Activated CD8-positive, alpha-beta memory T cell treated with anti-CD3 and anti-CD28 coated beads for 36 hours (primary cell): ENCODE results near the gene RBMS1. TPM values are rescaled to one million over a fixed set of nuclear protein-coding genes. Genes with fewer than 3 reads are reported as not detected.

ENCODE experiments used
- CTCF ChIA-PET: fragments of 350-600 bp; sonication (Branson Sonifier 250); formaldehyde crosslinking; loops from one replicate; lab custom pipeline; 2021; ENCODE audit warnings: antibody characterized with exemption; lab: Charles Lee
- POLR2A ChIA-PET: fragments of 350-600 bp; sonication (Branson Sonifier 250); formaldehyde crosslinking; loops from one replicate; lab custom pipeline; 2021; ENCODE audit warnings: antibody characterized with exemption; lab: Charles Lee
- total RNA-seq, 2 experiments: library from RNA; stranded (reverse); gene quantifications; one replicate each; pipeline ENCODE4 v1.2.3, GENCODE V29; 2021

Gene RBMS1
- total RNA-seq, 2 experiments from 2014 or later, result 40.5 to 42.1 TPM

DNA sequence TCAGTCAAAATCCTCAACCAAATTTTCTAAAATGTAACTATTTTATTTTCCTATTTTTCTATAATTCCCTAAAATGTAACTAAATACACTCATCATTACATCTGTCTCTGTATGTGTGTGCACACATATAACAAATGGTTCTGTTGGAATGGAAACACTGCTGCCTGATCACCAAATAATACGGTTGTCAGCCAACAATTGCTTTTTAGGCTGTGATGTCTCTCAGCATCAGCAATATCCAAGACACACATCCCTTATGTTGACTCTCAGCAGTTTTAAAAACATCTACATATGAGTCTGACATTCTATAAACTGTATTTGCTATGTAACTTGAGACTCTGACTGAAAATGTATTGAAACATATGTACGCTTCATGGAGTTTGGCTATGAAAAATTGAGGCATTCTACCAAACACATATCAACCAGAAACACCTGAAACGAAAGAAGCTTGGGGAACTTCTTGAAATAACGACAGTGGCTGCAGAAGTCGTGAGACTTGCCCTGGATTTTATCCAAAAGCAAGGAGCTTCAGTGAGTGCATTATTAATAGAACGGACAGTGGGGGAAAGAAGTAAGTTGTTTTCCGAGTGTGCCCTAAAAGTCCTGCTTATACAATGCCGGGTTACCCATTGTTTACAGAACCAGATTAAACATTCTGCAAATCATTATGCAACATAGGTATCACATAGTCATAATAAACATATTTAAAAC lies 183.3 kb downstream of the RBMS1 start:
- ChIA-PET CTCF (no interaction called here), POLR2A (no interaction called here)

DNA sequence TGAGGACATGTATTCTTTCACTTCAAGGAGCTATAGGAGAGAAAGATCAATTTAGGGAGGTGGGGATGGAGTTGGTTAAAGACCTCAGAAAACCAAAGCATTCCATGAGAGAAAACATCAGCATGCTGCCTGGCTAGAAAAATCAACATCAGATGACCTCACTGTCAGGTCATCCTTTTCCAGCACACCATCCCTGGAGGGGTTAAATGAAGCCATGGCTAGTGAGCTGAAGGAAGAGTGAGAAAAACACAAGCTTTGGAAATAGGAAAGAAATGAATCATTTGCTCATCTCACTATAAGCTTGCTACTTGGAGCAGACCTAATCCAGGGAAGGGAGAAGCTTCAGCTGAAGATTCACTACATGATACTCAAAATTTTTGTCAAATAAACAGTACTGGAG lies 184.0 kb downstream of the RBMS1 start:
- ChIA-PET CTCF (no interaction called here), POLR2A (no interaction called here)

DNA sequence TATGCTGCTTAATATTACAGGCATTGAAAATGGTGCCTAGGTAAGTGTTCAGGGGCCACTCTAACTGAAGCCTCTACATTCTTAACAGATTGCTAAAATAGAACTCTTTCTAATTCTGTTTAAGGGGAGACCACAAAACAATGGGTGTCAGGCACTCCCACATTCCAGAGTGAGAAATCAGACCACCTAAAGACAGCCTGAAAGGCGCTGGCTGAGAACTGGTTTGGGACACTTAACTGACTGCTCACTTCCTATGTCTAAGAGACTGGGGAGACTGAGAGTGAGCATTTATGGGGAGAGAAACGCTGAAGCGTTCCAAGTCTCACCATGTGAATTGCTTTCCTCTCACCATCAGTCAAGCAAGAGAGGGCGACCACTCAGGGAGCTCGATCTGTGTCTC lies 184.7 kb downstream of the RBMS1 start:
- CTCF ChIA-PET, result no interaction called here
- POLR2A ChIA-PET, result no interaction called here

DNA sequence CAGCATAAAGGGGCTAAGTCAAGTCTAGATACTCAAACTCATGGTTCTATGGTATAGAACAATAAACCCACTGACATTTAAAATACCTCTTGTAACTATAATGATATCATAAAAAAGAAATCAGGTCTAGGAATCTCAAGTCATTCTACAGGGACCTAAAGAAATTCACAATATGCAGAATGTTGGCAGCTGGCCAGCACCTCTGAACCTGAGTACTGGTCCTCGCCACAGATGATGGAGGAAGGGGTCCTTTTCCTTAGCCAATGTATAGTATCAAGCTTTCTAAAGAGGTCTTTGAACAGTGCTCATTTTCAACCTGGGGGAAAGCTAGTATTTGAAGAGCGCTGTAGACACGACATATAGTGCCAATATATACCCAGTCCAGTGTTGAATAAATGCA lies 185.1 kb downstream of the RBMS1 start:
- CTCF ChIA-PET, result no interaction called here

DNA sequence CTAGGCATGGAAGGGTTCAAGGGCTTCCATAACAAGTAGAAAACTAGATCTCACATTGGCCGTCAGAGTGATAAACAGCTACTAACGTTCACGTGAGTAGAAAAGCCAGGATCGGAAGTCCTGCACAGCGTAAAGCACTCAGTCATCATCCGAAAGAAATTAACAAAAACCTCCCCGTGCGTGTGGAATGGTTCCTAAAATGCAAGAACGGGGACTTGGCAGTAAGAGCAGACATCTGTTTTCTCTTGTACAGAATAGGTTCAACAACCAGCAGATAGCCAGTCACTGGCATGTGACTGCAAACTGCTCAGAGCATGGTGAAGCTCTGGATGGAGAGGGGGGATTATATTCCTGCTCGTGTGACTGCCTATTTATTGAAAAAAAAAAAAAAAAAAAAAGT lies 186.6 kb downstream of the RBMS1 start:
- CTCF ChIA-PET, result no interaction called here
- POLR2A ChIA-PET, result no interaction called here

More for the DNA sequence above, 185.1 kb downstream of the RBMS1 start:
- POLR2A ChIA-PET, result no interaction called here

DNA sequence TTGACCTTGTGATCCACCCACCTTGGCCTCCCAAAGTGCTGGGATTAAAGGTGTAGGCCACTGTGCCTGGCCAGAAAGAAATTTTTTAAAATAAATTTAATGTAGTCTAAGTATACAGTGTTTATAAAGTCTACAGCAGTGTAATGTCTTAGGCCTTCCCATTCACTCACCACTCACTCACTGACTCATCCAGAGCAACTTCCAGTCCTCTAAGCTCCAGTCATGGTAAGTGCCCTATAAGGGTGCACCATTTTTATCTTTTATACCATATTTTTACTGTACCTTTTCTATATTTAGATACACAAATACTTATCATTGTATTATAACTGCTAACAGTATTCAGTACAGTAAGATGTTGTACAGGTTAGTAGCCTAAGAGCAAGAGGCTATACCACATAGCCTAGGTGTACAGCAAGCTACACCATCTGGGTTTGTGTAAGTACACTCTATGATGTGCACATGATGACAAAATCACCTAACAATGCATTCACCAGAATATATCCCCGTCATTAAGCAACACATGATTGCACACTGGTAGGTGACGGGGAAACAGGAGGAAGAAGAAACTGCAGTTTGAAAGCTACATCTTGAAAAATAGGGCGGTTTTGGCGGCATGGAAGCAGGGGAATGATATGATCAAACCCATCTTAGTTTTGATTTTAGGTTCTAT lies 188.4 kb downstream of the RBMS1 start:
- ChIA-PET POLR2A (no interaction called here), CTCF (no interaction called here)

DNA sequence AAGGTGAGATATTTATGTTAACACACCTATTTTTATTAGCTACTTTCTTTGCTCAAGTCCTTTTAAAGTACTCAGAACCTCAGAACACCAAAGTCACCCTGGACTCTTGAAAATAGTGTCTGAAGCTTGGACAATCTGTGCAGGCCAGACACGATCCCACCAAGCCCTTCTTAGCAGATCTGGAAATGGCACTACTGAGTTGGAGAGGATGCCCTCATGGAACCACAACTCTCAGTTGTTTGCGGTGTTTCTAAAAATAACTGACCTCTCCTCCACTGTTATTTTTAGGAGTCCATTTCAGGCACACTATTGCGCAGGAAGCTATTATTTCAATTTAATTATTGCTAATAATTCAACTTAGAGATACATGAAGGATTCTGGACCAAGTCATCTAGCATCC lies 190.1 kb downstream of the RBMS1 start:
- ChIA-PET CTCF (interaction anchor here (0.6 to 0.9 kb wide), 2 partner anchors 20 to 1748 kb away, joined by 3 to 4 read pairs; no protein-coding TSS in a partner anchor), POLR2A (no interaction called here)

DNA sequence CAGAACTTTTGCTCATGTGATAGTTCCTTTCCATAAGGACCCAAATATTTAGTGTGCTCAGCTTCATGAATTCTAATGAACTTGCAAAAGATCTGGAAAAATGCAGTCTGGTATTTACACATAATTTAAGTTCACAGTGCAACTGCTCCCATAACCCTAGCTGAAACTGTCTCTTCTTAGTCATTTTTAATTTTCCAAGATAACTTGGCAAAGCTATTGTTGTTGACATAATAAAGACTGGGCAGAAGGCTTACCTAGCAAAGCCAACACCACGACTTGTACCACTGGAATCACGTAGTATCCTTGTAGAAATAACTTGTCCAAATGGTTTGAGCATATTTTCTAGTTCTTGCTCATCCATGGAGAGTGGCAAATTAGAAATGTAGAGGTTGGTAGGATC lies 190.5 kb downstream of the RBMS1 start:
- CTCF ChIA-PET, result interaction anchor here (0.6 to 0.9 kb wide), 2 partner anchors 21 to 1749 kb away, joined by 3 to 4 read pairs; no protein-coding TSS in a partner anchor
- POLR2A ChIA-PET, result no interaction called here

DNA sequence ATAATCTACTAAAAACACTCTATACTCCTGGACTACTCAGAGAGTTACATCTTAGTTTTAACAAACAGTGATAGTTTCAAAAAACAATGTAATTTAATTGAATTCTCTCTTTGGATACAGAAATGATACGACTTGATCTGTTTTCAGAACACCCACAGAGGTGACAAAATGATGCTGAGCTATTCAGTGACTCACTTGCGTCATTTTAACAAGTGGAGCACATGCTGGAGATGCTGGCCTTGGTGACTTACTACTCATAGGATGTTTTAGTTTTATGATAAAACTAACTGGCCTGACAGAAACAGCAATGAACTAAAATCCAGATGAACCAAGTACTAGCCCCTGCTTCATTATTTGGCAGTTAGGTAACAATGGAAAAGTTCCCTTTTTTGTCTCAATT lies 192.2 kb downstream of the RBMS1 start:
- CTCF ChIA-PET, result no interaction called here
- POLR2A ChIA-PET, result no interaction called here

DNA sequence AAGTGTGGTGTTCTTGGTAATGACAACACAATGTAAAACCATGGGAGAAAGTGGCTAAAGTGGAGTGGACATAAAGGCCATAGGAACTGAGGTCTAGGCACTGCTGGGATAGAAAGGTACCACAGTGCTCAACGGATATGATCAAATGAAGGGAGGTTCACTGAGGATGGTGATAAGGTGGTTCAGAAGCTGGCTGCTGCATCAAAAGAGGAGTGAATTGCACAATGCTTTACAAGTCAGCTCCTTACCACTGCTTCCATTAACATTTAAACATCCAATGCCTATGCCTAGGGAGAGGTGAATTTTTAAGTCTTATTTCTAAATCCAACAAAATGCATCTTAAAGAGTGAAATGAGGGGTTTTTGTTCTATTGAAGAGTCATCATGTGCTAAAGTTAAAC lies 193.4 kb downstream of the RBMS1 start:
- ChIA-PET CTCF (interaction anchor here (0.6 kb wide), 1 partner anchor 234 kb away, joined by 3 read pairs; no protein-coding TSS in a partner anchor), POLR2A (no interaction called here)

DNA sequence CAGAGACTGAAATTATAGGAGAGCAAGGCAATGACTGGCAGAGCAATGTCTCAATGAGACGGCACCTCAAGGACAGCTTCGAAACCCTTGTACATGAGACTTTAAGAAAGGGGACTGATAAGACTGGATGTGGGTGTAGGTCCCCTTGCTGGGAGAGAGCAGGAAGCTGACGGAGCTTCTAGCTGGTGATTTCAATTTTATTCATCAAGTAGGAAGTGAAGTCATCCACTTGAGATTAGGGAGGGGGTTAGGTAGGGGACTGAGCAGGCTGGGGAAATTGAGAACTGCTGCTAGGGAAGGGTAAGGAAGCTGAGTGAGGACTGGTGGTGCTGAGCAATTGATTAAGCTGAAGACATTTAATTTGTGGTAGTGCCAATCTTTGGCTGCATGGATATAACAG lies 194.1 kb downstream of the RBMS1 start:
- POLR2A ChIA-PET, result no interaction called here
- CTCF ChIA-PET, result no interaction called here

DNA sequence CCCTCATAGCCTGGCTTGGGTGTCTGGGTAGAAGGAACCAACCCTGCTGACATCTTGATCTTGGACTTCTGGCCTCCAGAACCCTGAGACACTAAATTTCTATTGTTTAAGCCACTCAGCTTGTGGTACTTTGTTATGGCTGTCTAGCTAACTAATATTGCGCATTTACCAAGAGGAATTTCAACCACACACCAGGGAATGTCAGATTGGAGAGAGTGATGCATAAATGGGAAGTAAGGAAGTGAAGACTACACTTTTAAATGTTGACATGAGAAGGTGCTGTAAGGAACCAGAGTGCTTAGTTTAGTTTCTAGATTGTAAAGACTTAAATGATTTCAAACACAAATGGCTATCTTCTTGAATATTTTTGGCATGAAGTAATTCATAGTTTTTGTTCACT lies 194.6 kb downstream of the RBMS1 start:
- POLR2A ChIA-PET, result no interaction called here
- CTCF ChIA-PET, result no interaction called here

DNA sequence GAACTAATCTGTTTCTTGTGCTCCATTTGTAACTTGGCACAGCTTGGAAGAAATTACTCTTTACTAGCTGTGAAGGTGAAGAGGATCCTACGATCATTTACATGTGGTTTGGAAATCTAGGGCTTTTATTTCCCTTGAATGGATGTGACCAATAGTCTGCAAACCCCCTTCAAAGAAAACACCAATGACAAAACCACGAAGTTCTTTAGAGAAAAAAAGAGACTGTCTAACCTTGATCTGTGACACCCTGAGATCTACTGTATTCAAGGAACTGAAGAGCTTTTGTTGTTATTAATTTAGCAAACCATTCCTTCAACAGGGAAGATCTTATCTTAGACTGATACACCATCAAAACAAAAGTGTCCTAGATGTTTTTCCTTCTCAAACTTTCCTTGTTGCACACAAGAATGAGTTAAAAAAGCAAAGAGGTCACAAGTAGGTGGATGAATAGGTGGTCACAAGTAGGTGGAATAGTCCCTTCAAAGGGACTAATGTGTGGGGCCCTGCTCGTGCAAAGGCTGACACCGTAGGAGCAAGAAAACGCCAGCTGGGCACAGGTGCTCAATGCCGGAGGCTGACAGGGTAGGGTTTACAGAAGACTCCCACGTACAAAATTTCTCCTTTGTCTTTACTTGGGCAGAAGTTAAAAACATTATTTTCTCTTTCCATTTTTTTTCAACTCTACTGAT lies 197.9 kb downstream of the RBMS1 start:
- CTCF ChIA-PET, result interaction anchor here (1.3 to 2.6 kb wide), 3 partner anchors 20 to 39 kb away, joined by 3 to 8 read pairs (median 3); no protein-coding TSS in a partner anchor
- POLR2A ChIA-PET, result no interaction called here

DNA sequence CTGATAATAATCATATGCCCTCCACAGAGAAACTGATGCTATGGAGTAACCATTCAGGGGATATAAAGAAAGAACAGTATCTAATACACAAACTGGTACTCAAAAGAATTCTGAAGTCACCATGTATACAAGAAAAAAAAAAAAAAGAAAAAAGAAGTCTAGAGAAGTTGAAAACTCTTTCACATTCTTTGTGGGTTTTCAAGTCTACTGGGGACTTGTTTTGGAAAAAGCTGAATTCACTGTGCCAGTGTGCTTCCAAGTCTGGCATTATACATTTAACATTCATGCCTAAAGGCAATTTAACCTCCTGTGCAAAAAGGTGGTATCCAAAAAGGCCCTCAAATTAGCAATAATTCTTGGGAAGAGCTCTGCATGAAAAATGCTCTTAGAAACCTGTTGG lies 198.7 kb downstream of the RBMS1 start:
- POLR2A ChIA-PET, result no interaction called here
- CTCF ChIA-PET, result interaction anchor here (1.3 to 2.6 kb wide), 2 partner anchors 25 to 40 kb away, joined by 3 to 8 read pairs; no protein-coding TSS in a partner anchor

DNA sequence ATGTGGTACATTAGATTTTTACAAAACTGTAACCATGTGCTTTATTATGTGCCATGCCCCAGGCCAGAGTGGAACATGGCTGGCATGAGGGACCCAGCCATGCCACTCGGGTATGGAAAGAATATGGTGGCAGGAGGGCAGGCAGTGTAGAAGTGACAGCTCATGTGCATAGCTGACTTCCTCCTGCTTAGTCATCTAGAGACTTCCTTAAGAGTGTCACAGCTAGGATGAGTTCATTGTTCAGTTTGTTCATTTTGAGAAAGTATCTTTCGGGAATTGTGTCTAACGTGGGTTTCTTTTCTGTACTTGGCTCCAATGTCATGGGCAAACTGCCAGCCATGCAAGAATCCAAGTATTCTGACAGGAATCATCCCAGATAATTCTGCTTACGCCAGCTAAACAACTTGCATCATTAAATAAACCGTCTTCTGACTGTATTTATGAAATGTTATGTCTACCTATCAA lies 199.2 kb downstream of the RBMS1 start:
- ChIA-PET POLR2A (no interaction called here), CTCF (interaction anchor here (2.6 kb wide), 1 partner anchor 40 kb away, joined by 8 read pairs; no protein-coding TSS in a partner anchor)

DNA sequence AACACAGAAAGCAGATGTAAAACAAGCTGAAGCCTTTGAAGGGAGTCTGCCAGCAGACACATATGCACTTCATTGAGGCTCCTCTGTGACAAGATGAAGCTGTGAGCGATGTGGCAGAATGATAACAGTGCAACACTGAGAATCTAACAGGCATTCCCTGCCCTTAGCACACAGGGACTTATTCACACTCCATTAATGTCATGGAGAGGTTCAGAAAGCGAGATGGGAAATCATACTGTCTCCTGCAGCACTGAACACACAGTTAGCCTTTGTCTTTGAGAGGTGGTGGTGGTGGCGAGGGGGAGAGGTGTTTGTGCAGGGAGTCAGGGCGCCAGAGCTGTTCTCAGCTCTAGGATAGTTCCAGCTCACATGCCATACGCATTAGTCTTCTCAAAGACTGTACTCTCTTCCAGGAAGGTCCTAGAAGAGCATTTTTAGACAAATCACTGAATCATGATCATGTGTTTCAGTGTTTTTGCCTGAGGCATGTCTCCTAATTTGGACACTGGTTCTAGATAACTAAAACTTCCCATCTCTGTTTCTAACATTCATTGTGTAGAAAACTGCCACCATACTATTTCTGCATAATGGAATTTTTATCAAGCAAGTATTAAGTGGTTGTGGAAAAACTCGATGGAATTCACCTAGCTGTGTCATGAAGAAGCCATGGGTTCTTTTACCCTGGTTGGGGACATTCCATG lies 200.1 kb downstream of the RBMS1 start:
- POLR2A ChIA-PET, result no interaction called here

DNA sequence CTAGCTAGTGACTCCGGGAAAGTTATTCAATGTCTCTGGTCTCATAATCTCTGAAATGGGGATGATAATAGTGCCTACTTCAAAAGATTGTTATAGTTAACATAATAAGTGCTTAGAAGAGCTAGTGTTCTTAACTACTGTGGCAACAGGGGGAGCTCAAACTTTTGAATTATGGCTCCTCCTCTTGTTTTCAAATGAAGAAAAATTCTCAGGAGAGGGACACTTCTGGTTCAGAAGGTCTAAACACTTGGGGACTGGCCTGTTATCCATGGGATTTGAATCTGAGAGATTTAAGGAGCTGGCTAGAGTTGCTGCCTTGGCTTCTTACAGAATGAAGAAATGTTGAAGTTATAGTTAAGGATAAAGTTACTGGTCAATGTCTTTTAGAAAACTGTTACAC lies 201.4 kb downstream of the RBMS1 start:
- ChIA-PET CTCF (no interaction called here), POLR2A (no interaction called here)

More for the DNA sequence above, 200.1 kb downstream of the RBMS1 start:
- CTCF ChIA-PET, result no interaction called here

DNA sequence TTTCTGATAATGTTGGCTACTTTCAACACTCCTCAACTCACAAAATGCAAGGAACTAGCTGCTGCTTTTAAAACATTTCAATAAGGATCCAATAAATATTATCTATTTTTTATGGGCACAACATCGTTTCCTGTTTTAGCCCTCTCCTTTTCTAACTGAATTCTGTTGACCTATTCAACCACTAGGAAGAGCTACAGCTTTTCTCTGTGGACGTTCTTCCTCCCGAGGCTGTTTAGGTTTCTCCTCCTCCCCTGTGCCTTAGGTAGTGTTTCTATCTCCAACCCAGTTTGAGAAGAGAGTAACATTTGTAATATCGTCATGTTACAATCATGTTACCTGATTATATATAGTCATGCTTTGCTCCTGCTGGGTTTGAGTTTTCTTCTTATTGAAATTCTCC lies 202.2 kb downstream of the RBMS1 start:
- ChIA-PET CTCF (no interaction called here), POLR2A (no interaction called here)

DNA sequence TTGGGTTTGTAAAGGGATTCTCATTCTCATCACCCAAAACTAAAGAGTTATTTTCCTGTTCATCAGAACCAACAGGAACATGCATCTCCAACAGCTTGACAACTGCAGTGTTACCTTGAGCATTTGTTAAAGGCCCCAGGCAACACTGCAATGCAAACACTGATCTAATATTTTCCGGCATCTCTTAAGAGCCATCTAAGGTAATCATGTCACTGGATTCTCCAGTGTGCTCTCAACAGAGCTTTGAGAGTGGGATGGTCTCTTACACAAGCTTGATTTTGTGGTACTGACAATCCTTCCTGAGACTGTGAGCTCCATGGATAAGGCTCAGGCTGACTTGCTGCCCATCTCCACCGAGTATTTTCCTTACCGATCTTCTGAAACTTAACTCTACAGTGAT lies 203.0 kb downstream of the RBMS1 start:
- POLR2A ChIA-PET, result no interaction called here
- CTCF ChIA-PET, result interaction anchor here (0.6 to 2.0 kb wide), 3 partner anchors 11 to 33 kb away, joined by 4 read pairs; no protein-coding TSS in a partner anchor
